Left forelimb (tissue), 1 donor: Measurements from ENCODE around the gene GLI3.

Source experiments
- DNase-seq: peaks from one replicate; pipeline ENCODE4 v3.0.0-alpha.2; 2018; ENCODE audit warnings: low spot score

The GLI3 gene

DNA sequence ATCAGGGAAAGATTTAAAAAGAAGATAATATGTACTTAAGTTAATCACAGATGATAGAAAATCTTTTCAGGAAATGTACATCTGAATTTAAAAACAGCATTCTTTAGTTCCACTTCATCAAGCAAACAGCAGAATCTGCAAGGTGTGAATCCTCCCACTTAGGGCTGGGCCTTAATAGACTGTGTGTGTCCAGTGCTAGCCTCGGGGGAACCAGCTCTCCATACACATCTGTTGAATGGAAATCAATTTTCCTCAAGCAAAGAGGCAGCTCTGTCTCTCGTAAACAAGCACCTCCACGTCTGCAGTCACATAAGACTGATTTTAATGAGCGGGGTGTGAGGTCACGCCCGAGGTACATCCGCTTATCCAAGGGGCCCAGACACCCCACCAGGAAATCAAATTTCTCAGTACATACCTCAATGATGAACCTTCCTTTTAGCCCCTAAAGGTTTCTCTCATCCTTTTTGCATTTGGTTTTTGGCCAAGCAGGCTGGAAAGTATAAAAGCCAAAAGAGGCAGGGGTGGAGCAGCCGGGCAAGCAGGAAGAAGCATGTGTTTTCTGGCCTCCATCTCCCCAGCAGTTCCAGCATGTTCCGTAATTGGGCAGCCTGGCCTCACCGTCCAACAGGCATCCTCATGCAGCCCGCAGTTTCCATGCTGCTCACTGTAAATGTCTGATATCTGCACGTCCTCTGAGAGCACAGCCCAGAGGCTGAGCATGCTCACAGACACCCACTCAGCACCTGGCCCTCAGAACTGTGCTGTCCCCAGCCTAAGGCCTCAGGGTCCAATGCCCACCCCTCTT is 131.3 kb downstream of the GLI3 start:
- DNase-seq: no peak

DNA sequence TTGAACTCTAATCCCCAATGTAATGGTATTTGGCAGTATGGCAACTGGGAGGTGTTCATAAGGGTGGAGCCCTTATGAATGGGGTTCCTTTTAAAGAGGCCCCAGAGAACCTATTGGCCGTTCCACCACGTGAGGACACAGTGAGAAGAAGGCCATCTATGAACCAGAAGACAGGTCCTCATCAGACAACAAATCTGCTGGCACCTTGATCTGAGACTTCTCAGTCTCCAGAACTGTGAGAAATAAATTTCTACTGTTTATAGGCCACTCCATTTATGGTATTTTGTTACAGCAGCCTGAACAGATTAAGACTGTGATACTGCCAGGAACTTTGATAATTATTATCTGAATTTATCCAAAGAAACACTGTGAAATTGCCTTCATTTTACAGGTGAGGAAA is 132.3 kb downstream of the GLI3 start:
- DNase-seq: no peak

DNA sequence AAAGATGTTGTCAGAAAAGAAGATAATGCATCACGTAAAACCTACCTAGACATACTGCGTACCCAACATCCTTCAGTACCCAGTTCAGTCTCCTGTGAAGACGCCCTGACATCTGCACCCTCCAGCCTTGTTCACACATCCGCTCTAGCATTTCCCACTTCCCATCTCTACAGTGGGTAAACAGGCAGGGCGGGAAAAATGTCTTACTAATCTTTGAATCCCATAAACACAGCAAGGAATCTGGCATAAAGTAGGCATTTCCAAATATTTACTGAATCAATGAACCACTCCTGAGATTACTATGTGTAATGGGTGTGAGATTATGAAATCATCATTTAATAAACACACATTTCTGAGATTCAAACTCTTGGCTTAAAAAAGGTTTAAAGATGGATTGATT is 132.8 kb downstream of the GLI3 start:
- no peak for DNase-seq

DNA sequence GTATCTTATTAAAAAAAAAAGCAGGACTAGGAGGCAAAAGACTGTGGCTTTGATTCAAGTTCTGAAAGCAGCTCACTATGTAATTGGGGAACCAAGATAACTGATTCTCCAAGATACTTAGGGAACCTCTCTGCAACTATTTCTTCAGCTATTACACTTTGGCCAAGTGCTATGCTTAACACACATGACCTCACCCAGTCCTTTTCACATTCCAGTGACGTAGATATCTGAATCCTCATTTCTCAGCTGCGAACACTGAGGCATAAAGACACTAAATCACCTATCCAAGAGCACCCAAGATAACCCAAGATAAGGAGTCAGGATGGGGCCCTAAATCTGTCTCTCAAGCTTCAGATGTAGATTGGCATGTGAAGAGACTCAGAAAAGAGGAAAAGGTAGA is 133.6 kb downstream of the GLI3 start:
- no peak for DNase-seq

DNA sequence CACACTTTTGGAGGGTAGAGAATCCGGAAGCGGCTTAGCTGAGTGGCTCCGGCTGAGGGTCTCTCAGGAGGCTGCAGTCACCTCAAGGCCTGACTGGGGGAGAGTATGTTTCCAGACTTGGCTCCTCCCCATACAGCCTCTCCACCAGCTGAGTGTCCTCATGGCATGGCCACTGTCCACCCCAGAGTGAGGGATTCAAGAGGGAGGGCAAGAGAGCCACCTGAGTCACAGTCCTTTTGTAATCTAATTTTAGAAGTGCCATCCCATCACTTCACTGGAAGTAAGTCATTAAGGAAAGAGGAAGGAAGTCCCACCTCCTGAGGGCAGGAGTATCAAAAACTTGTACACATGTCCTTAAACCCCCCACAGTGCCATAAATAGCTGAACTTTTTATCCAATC is 134.0 kb downstream of the GLI3 start:
- DNase-seq: no peak

DNA sequence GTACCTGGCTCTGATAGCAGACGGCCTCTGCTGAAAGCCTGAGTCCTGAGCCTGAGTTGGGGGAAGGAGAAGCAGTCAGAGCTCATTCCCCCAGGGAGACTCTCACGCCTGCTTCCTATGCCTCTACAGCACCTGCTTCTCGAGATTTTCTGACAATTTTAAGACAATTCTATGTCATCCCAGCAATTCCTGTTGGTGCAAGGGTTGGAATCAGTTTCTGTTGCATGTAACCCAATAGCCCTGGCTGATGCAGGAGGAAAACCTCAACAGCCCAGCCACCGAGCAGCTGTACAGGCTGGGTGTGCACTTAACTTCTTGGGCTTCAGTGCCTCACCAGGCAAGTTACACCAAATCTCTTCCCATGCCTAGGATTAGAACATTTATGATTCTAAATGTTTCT is 134.7 kb downstream of the GLI3 start:
- DNase-seq: no peak

DNA sequence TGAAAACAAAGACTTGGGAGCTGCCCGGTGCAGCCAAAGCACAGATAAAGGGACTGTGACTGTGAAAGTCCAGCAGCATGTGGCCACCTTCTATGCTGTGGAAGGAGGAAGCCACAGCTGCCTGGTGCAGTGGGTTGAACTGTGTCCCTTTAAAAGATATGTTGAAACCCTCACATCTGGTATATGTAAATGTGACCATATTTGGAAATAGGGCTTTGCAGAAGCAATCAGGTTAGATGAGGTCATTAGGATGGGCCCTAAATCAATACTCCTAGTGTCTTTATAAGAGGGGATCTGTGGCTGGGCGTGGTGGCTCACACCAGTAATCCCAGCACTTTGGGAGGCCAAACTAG is 136.9 kb downstream of the GLI3 start:
- DNase-seq: no peak

DNA sequence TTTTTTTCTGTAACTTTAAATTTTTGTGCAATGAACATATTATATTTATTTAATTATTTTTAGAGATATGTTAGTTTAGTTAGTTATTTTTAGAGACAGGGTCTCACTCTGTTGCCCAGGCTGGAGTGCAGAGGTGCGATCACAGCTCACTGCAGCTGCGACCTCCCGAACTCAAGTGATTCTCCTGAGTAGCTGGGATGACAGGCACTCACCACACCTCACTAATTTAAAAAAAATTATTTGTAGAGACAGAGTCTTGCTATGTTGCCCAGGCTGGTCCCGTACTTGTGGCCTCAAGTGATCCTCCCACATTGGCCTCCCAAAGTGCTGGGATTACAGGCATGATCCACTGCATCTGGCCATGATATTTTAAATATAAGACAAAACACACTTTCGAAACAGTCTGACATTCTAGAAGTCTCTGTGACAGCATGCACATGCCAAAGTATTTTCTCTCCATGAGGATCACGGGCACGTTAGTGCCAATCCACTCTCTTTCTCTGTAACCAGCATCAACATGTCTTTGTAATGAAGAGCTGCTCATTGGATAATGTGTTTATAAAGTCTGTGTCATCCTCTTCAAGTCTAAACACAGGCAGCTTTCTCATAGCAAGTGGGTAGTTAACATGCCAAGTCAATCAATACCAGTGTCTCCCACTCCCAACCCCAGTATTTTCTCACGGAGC is 137.4 kb downstream of the GLI3 start:
- DNase-seq: no peak

DNA sequence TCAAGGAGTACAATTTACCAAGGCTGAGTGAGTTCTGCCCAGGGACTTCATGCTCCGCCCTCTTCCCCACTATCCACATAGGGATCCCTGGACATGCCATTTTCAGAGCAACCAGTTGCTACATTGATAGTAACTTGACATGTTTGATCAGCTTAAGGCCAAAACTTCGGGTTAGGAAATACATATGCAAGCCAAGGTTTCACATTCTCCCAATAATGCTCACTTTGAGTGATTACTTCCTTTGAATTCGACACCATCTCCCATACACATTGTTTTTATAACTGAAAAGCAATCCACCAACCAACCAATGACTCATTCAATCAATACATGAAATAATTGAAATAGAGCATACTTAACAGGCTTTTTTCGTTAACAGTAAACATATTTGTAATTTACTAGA is 137.9 kb downstream of the GLI3 start:
- no peak for DNase-seq

DNA sequence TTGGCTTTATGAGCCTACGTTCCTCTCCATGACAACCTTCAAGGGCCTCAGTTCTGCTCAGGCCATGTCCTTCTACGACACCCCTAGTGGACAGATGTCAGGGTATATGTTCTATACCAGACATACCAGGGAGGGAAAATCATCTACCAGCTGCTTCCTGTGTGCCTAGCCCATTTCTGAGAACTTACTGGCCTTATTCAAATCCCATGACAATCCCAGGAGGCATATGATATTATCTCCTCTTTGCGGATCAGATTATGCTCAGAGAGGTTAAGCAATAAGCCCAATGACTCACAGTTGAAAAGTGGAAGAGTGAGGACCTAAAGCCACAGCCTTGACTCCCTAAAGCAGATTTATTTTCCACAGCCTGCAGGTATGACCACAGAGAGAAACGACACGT is 139.3 kb downstream of the GLI3 start:
- DNase-seq: no peak

DNA sequence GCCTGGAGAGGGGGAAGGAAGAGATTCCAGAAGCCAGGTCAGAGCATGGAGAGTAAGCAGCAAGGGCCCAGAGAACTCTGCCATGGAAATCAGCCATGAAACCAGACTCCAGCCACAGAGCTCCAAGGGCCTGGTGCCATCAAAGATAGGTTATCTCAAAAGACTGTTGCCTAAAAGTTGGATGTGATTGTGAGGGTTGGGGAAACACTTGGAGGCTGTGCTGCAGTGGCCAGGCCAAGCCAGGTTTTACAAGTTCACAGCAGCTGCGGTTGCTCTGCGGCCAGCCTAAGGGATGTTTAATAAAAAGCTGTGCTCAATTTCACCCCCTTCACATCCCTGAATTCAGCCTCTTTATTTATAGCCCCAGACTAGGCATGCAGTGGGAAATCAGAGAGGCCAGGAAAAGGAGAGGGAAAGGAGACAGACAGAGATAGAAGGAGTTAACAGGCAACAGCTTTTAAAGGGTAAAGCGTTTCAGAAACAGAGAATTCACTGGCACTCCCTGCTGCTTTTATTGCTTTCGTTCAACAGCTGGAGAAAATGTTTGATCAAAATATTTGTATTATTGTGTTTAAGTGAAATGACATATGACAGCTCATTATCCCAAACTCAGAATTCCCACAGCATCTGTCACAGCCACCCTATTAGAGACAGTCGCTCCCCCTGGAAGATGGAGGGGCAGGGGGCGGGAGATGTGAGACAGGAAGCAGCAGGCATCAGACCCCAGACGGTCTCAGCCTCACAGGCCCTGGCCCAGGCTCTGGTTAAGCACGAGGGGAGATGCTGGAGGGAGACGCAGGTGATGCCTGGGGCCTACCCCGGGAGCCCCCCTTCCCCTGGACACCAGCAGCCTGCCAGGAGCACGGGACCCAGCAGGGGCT is 140.1 kb downstream of the GLI3 start:
- DNase-seq: no peak

DNA sequence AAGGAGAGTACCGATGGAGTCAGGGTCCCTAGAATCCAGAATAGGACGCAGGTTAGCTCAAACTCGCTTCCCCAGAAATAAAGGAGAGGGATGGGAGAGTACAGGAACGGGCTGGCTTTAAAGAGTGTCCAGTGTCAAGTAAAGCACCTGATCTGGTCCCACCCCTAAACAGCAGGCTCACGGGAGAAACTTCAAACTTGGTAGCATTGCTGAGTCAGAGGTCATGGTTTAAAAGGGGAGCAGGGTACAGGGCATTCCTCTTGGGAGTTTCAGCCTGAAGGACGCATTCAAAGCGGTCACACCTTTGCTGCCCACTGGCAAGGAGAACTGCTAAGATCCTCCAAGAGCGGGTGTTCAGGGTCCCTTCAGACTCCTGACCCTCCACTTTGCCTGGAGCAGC is 140.7 kb downstream of the GLI3 start:
- no peak for DNase-seq

DNA sequence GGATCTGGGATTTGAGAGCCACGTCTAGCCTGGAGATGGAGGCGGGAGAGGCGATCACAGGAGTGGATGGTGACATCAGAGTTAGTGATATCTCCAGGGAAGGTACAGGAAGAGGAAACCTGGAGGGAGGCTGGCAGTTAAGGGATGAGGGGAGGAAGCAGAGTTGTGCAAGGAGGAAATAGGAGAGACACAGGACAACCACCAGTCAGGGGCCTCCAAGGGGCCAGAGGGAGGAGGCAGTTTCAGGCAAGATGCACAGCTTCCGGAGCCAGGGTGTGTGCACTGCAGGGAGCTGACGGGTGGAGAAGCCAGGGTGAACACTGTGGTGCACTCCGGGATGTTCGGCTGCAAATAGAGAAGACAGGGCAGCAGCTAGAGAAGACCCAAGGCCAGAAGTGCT is 141.2 kb downstream of the GLI3 start:
- DNase-seq: no peak

DNA sequence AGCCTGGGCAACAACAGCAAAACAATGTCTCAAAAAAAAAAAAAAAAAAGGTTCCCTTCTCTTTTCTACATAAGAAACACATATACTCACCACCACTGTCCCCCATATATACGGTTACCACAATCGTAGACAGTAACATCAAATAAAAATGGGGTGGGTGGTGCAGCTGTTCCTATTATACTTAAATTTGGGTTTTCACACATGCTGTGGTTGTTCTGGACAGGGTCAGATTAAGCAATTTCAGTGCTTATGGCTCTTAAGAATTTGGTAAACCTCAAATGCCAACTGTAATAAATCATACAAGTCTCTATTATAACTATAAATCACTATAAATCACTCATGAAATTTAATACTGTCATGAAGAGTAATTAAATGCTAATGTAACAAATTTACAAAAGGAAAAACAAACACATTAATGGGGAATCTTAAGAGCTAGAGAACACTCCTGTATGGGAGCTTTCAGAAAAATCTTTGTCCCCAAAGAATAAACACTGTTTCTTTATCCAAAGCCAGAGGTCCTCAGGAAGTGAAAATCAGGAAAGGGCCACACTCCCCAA is 143.6 kb downstream of the GLI3 start:
- no peak for DNase-seq

DNA sequence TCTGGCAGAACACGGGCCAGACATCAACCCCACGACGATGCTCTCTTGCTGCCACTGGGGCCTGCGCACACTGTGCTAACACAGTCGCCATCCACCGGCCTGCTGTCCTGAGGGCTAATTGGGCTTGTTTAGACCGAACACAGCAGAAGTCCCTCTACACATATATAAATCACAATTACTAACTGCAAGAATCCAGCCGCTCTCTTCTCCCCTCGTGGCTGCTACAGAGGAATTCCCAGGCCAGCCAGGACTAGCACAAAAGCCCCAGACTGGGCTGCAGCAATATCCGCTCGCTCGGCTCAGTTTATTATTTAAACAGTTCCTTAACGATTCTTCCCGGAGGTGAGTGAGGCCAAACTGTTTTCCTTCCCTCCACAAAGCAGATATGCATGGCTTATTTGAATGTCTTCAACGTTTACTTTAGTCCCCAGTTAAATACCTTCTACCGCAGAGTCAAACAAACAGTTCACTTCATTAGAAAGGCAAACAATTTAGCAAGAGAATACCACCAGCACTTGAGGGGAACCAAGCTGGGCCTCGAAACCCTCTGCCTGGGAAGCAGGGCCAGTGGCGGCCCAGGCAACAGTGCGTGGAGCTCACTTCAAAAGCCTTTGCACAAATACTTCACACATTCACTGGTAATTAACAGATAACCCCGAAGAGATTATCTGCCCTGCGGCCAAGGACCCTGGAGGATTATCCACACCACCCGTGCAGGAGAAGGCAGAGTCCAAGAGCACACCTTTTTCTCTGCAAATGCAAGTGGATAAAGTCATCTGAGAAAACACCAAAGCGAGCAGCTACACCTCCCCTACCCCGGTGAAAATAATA is 145.3 kb downstream of the GLI3 start:
- DNase-seq: no peak

DNA sequence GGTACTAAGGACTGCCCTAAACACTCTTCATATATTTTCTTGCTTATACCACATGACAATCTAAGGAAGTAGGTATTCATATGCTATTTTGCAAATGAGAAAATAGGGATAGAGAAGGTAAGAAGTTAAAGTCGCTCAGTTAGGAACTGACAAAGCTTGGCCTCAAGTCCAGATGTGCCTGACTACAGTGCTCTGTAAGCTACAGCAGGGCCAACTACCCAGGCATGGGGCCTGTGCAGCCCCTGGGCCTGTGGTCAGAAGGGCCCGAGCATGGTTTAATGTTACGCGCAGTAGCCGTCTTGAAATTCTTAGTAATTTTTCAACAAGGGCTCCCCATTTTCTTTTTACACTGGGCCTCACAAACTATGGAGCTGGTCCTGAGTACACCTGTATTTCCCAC is 146.2 kb downstream of the GLI3 start:
- DNase-seq: no peak

DNA sequence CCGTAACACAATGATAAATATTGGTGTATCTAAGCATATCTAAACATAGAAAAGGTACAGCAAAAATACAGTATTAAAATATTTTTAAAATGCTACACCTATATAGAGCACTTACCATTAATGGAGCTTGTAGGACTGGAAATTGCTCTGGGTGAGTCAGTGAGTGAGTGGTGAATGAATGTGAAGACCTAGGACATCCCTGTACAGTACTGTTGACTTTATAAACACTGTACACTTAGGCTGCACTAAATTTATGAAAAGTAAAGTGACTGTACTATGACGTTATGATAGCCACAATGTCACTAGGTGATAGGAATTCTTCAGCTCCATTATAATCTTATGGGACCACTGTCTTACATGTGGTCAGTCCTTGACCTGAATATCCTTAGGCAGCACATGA is 147.0 kb downstream of the GLI3 start:
- DNase-seq: no peak

DNA sequence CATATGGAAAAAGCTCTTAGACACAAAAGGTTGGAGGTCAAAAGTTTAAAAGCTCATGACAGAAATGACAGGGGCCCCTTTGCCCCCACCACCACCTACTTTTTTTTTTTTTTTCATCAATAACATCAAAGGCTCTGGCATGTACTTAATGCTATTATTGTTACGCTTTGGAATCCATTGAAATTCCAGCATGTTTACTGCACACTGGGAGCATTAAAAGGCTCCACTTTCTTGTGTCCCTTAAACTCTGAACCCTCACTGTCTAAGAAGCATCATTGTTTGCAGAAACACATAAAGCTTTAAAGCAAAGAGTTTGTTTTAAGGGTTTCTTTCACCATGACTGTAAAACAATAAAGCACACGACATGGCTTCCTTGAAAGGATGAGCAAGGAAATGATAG is 149.4 kb downstream of the GLI3 start:
- no peak for DNase-seq

DNA sequence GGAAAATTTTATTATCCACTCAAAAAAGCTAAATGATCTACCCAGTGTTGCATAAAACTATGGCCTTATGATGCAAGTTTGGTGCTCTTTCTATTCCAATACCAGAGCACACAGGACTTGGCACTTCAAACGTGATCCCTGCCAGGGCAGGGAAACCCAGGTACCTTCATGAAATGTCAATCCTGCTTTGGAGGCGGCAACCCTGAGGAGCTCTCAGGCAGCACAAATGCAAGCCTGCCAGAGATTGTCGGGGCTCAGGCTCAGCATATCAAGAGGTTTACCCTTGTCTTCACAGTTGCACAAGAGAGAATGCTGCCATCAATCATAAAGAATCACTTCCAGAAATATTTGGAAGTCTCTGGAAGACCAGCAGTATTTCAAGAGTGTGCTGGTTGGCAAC is 151.5 kb downstream of the GLI3 start:
- no peak for DNase-seq

DNA sequence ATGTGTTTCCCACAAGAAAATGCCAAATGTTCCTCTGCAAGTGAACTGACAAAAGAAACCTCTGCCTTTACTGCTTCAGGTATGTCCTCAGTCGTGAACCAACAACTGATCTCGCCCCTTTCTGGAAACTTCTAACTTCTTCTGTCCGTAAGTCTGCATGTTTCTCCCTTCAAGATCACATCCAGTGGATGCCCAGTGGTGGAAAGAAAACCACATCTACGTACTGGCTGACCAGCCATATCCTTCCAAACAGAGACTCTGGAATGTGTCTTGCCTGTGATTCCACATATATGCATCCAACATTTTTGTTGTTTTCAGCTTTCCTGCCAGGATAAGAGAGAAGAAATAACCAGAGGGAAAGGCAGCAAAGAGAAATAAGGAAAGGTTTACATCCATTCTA is 152.7 kb downstream of the GLI3 start:
- no peak for DNase-seq

DNA sequence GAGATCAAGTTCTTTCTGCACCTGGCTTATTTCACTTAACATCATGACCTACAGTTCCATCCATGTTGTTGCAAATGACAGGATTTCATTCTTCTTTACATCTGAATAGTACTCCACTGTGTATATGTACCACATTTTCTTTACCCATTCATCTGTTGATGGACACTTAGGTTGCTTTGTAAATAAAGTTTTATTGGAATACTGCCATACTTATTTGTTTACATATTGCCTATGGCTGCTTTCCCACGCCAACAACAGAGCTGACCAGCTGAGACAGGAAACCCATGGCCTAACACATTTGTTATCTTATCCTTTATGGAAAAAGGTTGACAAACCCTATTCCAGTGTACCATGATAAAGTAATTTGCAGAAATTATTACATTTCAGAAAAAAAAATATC is 153.7 kb downstream of the GLI3 start:
- no peak for DNase-seq

DNA sequence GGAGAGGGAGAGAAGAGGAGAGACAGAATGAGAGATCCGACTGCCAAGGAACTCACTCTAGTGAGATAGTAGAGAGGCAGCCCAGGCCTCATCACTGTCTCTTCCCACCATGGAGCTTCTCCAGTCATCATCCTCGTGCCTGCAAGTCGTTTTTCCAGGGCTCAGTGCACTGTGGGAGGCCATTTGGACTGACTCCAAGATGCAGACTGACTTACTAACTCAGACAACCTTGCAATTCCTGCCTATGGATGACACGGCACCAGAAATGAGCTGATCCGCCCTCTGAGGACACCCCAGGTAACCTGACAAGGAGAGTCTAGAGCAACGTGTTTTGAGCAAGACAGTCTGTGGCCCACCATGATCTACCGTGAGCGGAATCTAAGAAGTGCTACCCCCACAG is 154.9 kb downstream of the GLI3 start:
- no peak for DNase-seq
